HG02884 (cell line): ENCODE data around the gene MREG.
A peak's percentile ranks its signal among the peaks of the same experiment; 100 is the strongest.

Experiments
- ATAC-seq: cut with Tn5 transposase; IDR thresholded peaks from one replicate; pipeline ENCODE4 v1.9.1; 2021; ENCODE audit warnings: mild to moderate bottlenecking, moderate library complexity; ENCODE audit not compliant: unreplicated experiment

The MREG gene, protein sequence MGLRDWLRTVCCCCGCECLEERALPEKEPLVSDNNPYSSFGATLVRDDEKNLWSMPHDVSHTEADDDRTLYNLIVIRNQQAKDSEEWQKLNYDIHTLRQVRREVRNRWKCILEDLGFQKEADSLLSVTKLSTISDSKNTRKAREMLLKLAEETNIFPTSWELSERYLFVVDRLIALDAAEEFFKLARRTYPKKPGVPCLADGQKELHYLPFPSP

DNA sequence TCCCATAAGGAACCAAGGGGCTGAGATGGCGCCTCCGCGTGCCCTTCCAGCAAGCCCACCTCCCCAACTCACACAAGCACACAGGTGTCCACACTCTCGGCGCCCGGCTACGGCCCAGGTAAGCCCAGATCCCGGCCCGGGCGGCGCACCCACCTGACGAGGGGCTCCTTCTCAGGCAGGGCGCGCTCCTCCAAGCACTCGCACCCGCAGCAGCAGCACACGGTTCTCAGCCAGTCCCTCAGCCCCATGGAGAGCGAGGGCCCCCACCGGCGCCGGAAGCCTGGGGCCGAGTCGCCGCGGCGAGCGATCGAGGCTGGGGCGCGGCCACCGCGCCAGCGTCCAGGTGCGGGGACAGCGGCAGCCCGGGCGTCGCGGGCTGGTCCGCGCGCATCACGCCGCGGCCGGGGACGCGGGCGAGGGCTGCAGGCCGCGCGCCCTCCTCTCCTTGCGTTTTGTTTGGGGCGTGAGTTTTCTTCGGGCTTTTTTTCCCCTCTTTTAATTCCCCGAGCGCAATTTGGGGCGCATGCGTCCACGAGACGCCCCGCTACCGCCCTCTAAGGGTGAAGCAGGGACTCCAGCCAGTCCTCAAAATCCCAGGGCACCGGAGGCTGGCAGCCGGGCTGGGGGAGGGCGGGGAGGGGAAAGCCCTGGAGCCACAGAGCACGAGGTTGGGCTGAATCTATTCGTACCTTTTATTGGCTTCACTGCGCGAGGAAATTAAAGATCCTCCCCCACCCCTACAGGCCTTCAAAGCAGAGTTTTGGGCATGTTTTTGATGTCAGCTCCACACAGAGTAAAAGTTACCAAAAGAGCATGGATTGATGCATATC, at the start of gene MREG:
Gene MREG (minus strand): TSS at position 472 of the 830 bp plus-strand sequence. CDS start 224 bp downstream, at position 248.
- peak; percentile 40 for ATAC-seq

DNA sequence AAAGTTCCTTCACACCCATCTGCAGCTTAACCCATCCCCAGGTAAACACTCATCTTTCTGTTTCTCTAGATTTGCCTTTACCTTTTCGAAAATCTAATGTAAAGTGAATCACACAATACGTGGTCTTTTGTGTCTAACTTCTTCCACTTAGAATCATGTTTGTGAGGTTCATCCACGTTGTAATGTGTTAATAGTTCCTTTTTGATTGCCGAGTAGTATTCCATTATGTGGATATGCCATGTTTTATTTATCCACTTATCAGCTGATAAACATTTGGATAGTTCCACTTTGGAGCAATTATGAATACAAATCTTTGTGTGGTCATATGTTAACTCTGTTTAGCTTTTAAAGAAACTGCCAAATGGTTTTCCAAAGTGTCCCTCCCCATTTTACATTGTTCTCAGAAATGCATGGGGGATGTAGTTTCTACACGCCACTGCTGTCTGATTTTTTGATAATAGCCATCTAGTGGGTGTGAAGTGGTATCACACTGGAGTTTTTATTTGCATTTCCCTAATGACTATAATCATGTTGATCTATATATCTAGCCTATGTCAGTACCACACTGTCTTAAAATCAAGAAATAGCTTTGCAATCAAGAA, 46.0 kb upstream of the MREG start:
- ATAC-seq = no peak

DNA sequence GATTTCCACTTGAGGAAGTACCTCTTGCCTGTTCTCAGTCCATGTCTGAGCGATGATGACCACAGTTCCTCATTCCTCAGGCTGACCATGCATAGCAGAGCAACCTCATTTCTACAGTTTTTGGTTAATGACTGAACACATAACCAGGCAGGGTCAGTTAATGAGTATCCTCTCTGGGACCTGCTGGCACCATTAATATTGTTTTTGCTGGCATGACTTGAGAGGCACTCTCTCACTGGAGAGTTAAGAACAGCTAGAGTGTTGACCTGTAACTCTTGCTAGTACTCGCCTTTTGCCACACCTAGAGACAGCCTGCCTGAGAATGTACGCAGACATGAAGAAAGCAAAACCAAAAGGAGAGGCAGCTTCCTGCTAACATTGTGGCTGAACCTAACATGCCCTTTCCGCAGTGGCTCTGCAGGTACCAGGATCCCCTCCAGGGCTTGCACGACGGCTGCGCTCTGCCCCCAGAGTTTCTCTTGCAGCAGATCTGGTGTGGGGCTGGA, 44.4 kb upstream of the MREG start:
- ATAC-seq = peak; percentile 77

DNA sequence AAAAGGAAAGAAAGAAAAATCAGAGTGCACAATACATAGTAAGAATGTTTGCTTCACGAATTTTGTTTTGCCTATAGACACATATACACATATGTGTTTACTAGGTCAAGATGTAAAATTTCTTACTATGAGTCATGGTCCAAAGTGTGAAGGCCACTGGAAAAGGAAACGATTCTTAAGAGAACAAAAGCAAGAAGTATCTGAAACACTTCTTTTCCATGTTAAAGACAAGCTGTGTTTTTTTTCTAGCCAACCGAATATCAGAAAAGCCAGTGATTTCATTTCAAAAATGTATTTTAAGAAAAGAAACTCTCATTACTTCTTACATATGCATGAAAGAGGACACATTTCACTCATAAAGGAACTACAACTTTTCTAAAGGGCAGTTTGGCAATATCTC, 43.4 kb upstream of the MREG start:
- peak; percentile 41 for ATAC-seq

DNA sequence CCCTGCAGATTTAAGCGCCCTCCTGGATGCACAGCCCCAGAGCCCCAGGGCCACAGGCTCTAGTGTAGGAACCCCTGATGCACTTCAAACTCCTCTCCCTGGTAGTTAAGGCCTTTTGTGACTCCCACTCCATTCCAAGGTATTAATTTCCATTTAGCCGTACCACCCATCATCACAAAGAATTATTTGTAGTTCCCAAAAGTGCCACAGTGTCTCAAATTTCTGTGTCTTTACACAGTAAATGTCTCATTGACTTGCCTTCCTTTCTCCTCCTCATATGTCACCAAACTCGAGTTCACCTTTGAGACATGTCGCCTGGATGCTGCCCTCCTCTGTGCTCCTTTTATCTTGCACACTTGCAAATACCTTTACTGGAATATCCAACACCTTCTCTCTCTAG, 42.3 kb upstream of the MREG start:
- ATAC-seq = no peak

DNA sequence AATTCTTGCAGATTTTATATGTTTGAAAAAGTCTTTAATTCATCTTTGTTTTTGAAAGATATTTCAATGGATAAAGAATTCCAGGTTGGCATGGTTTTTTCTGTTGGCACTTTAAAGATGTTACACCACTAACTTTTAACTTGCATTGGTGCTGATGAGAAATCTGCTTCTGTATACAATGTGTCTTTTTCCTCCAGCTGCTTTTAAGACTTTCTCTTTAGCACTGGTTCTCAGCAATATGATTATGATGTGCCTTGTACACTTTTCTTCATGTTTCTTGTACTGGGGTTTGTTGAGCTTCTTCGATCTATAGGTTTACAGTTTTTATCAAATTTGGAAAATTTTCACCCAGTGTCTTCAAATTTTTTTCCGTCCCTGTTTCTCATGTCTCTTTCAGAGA, 39.1 kb upstream of the MREG start:
- no peak for ATAC-seq

DNA sequence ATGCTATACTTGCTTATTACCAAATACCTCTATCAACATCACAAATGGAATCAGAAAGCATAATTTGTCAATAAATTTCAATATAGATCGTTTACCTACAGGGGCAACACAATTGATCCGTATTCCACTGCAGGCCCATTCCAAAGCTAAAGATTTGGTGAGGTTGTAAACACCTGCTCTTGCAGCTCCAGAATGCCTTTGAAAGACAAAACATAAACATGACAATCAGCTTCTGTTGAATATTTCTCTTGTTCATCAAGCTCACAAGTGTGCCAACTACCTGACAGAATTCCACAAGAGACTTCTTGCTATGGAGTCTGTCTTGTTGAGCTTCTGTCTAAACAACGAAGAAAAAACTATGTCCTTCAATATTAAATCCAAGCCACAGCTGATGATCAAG, 38.0 kb upstream of the MREG start:
- no peak for ATAC-seq

DNA sequence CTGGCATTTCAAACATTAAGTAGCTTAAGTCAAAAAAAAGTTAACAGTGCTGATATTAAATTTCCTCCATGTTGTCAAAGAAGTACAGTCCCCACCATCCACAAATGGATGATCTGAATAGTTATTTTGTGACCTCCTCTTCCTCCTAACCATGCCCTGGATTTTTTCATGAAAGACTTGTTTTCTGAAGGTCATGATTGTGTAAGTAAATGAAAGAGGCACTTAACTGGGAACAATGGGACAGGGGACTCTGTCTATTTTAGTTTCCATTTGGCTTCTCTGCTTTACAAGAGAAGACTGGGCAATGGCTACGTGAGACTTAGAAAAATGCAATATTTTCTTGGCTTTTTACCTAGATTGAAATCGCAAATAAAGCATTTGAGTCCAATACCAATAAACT, 36.1 kb upstream of the MREG start:
- ATAC-seq = no peak

DNA sequence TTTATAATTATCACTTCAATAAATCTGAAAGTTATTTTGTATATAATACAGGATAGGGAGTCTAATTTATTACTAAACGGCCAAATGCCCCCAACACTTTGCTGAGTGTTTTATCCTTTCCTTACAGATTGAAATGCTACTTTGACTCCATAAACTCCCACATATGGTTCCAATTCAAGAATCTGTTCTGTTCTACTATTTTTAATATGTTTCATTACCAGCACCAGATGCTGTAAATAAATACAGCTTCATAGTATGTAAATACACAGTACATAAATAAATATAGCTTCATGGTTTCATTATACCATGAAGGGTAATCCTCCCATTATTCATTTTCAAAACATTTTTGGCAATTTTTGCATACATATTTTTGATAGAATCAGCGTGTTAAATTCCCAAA, 34.0 kb upstream of the MREG start:
- no peak for ATAC-seq

DNA sequence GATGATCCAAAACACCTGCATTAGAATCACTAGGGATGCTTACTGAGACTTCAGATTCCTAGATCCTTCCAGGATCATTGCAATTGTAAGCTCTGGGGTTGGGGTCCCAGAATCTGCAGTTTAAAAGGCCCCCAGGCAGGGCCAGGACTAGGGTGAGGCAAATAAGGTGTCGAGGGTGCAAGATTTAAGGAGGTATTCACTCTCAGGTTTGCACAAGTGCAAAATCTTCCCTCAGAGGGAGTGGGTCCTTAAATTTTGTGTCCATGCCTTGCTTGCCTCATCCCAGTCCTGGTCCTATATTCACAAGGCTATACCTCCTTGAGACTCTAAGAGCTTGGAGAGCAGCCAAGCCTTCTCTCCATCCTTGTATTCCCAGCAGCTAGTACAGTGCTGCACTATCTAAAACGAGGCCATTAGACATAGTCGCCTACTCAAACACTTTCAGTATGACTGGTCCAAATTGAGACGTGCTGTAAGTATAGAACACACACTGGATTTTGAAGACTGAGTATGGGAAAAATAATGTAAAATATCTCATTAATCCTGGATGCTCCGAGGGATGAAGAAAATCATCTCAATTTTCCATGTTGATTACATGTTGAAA, 31.6 kb upstream of the MREG start:
- ATAC-seq = peak; percentile 100

DNA sequence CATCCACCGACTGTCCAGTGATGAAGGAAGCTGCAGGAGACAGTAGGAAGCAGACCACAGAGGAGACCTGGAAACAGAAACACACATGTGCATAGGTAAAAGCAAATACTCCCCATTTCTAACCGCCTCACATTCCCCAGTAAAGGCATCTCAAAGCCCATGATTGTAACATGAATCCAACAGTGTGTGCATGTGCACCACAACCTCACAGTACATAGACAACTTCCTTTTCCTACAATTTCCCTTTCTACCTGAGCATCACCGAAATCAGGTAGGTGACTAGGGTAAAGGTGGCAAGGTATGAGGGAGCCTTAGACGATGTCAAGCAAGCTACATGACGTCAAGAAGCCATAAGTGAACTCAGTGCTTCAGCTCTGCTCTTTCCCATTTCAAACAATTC, 30.6 kb upstream of the MREG start:
- no peak for ATAC-seq

DNA sequence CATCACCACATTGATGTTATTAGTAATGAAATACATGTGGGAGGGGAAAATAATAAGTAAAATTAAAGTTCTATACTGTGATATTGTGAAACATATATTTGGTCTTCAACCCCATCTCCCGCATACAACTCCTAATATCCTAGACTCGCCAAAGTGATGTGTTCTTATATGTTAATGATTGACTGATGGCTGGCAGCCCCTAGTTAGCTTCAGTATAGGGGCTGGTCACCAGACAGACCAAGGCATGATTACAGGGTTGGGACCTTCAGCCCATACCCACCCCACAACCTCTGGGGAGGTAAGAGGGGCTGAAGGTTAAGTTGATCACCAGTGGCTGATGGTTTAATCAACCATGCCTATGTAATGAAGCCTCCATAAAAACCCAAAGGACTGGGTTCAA, 28.1 kb upstream of the MREG start:
- ATAC-seq = no peak

DNA sequence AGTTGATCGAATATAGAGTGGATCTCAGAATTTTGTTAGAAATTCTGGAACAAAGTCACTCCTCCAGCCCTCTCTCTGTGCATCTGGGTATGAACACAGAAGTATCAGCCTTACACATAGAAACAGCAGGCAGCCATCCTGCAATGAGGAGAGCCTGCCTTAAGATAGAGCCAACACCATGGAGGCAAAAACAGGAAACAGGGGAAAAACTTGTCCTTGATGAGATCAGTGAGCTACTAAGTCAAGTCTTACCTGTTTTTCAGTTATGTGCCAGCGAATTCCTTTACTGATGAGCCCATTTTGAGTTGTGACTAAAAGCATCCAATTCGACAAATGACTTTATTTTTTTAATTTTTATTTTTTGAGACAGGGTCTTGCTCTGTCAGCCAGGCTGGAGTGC, 26.6 kb upstream of the MREG start:
- ATAC-seq = no peak

DNA sequence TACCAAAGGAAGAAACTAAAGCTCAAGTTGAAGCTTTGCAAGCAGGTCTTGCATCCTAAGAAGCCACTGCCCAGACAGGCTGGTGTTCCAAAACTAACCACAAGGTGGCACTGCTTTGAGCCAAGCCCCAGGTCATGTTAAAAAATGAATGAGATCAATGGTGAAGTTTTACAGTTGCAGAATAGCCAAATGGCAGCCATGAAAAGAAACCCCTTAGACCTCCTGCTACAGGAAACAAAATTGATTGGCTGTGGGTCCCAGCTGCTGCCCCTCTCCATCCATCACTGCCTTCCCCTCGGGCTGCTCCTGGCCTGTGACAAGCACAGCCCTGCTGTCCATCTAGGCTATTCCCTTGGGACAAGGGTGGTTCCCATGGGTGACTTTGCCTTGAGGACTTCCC, 20.7 kb upstream of the MREG start:
- ATAC-seq = no peak

DNA sequence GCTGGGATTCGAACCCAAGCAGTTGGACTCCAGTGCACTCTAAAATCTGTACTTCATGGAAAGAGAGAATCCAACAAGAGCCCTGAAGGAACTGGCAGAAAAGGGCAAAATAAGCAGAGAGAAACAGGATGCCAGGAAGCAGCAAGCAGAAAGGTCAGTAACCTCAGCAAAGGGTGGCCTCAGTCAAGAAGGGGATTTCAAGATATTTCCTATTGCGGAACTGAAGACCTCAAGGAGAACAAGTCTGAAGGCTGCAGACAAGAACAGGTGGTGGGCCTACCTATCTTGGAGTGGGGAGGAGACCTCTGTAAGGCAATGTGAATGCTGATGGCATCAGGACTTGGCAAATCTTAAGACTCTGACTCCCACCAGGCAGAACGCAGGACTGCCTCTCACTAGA, 20.1 kb upstream of the MREG start:
- no peak for ATAC-seq

DNA sequence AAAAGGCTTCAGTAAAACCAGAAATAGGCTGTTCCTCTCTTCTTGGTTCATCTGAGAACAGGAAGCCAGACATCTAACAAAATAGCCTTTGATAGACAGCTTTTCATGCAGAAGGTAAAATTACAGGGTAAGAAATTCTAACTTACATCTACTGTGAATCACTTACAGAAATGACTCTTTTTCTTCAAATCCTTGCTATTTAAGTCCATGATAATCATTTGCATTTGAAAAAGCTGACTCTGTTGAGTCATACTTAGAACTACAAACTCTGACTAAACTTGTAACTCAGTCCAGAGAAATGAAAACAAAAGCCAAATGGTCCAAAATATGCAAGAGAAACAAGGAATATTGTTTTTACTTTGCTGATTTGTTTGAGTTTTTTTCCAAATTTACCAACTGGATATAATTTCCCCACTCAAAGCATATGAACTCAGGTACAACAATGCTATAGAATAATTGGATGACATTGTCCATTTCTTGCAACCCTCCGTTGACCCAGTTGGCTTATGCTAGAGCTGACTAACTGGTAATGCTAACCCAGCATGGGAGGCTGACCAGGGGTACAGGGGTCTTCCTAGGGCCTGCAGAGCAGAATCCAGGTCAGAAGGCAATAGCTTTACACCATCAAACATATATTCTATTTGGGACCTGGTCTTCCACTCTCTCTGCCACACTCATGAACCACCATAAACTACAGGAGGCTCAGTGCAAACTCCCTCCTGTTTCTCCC, 18.8 kb upstream of the MREG start:
- peak; percentile 80 for ATAC-seq

DNA sequence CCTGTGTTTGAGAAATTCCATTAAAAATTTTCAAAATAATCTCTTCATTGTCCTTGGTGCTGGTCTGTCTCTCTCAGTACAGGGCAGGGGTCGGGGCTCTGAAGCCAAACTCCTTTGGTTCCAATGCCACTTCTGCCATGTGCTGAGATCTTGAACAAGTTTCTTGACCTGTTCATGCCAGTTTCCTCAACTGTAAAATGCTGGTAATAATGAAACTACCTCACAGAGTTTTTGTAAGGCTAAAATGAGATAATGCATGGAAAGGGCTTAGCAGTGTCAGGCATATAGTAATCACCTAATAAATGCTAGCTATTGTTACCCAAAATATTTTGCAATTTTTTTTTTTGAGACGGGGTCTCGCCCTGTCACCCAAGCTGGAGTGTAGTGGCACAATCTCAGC, 16.9 kb upstream of the MREG start:
- ATAC-seq = no peak

DNA sequence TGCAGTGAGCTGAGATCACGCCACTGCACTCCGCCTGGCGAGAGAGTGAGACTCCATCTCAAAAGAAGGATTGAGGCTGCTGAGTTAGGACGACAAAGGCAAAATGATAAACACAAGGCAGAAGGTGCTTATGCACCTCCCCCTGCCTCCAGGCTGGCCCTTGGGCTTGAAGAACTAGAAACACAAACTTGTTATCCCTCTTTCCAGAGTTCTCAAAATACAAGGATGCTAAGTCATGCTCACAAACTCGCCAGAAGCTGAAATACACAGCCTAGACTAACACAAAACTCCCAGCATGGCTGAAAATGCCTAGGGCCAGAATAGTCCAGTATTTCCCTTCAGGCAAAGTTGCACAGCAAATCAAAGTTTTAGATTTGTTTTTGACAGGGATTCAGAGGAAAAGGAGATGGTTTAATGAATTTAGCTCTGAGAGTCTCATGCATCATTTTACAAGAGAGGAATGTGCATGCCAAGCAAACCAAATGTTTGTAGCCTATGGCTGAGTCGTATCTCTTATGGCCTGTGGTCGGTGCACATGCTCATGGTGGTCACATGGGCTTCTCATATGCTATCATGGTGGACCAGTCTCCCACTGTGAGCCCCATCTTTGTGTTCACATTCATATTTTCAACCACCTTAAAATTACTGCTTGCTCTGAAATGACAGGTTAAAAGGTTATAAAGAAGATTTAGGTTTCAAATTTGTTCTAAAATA, 16.2 kb upstream of the MREG start:
- ATAC-seq = no peak

DNA sequence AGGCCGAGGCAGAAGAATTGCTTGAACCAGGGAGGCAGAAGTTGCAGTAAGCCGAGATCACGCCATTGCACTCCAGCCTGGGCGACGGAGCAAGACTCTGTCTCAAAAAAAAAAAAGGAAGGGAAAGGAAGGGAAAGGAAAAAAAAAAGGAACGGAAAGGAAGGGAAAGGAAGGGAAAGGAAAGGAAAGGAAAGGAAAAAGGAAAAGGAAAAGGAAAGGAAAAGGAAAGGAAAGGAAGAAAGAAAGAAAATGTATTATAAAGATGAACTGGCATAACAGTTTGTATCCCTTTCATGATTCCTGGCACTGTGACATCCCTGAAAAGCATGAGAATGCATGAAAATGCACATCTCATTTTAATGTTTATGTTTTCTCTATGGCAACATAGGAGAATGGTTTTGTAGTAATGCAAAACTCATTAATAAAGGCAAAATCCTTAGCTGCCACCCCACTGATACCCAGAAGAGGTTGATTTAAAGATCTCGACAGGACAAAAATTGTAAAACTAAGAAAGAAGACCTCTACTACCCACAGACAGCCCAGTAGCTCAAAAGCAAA, 11.5 kb upstream of the MREG start:
- ATAC-seq = no peak

DNA sequence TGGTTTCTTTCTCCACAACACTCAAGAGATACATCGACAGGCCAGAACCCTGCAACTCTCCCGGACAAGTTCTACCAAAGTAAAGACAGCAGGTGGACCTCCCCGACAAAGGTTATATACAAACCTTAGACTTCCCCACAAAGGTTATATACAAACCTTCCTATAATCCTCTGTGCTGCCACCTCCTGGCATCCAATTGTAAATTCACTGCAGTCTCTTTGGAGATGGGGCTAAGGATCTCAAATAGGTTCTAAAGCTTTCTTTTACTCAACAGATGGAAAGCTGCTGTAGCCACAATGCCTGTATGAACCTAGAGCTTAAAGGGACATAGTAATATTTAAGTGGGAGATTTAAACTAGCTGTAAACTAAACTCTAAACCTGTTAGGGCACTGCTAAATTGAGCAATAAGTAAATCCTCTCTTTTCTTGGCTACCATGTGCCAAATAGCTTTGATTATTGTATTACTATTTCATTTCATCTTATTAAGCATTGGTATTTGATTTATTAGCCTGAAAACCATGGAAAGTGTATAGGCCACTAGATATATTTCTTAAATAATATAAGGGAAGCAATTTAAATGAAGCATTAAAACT, 9.8 kb upstream of the MREG start:
- peak; percentile 93 for ATAC-seq
